Activated B cell treated with CpG ODN at 0.5 μM for 24 hours (primary cell): Measurements from ENCODE around the gene SMIM38. TPM values are rescaled to one million over a fixed set of nuclear protein-coding genes. Genes with fewer than 3 reads are reported as not detected.

ENCODE experiments used
- ATAC-seq: fragments of 200-7000 bp; cut with Tn5 transposase; one replicate; pipeline ENCODE4 v1.10.0; 2021; ENCODE audit warnings: low read depth, mild to moderate bottlenecking, moderate library complexity
- CTCF ChIA-PET: fragments of 350-600 bp; sonication (Branson Sonifier 250); formaldehyde crosslinking; loops from one replicate; lab custom pipeline; 2021; ENCODE audit warnings: antibody characterized with exemption; lab: Charles Lee
- POLR2A ChIA-PET: fragments of 350-600 bp; sonication (Branson Sonifier 250); formaldehyde crosslinking; loops from one replicate; lab custom pipeline; 2021; ENCODE audit warnings: antibody characterized with exemption; lab: Charles Lee
- DNase-seq: peaks from one replicate; pipeline ENCODE4 v3.0.0; 2022
- H3K27ac Mint-ChIP-seq: one replicate; pipeline ENCODE4 v1.8.0; 2020; ENCODE audit warnings: mixed read lengths
- H3K27me3 Mint-ChIP-seq: one replicate; pipeline ENCODE4 v1.8.0; 2021; ENCODE audit warnings: mixed read lengths
- H3K36me3 Mint-ChIP-seq: one replicate; pipeline ENCODE4 v1.8.0; 2021; ENCODE audit warnings: low read depth, mixed read lengths
- H3K4me1 Mint-ChIP-seq: one replicate; pipeline ENCODE4 v1.8.0; 2021; ENCODE audit warnings: mixed read lengths
- H3K4me3 Mint-ChIP-seq: one replicate; pipeline ENCODE4 v1.8.0; 2020; ENCODE audit warnings: mild to moderate bottlenecking, mixed read lengths
- H3K9me3 Mint-ChIP-seq: one replicate; pipeline ENCODE4 v1.8.0; 2020; ENCODE audit warnings: mixed read lengths
- intact Hi-C: fragments of 100-400 bp; cut with micrococcal nuclease; formaldehyde crosslinking; loops from one replicate; pipeline ENCODE4 v1.15.1; 2024
- total RNA-seq: library from RNA; stranded (reverse); gene quantifications from 2 replicates; pipeline ENCODE4 v1.2.3, GENCODE V29; 2022
- TF ChIP-seq, protein P1 (sequence below): fragments of 200-600 bp; IDR thresholded peaks from one replicate; pipeline ENCODE4 v1.8.0; 2022; ENCODE audit warnings: antibody characterized with exemption, mild to moderate bottlenecking

The SMIM38 gene
- total RNA-seq, 1 donor from 2014 or later, result 2.7 TPM

DNA sequence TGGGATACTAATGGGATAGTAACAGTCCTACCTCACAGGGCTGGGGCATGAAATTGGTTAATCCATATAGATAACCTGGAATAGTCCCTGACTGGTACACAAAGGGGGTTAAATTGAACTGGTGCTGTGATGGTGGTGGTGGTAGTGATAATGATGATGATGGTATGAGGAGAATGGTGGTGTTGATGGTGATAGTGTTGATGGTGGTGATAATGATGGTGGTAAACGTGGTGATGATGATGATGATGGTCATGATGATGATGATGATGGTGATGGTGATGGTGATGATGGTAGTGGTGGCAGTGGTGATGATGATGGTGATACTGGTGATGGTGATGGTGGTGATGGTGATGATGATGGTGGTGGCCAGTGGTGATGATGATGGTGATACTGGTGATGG is 38.7 kb downstream of the SMIM38 start:
- no peak overlapping the region for H3K4me3 Mint-ChIP-seq
- H3K36me3 Mint-ChIP-seq, result no peaks in the 10 kb centered on the region
- no peaks in the 10 kb centered on the region for H3K4me1 Mint-ChIP-seq
- no peak overlapping the region for H3K27ac Mint-ChIP-seq
- ATAC-seq (no peak), DNase-seq (no peak)
- H3K27me3 Mint-ChIP-seq, result peaks cover 2% of the 10 kb centered on the region
- TF ChIP-seq, protein P1, sequence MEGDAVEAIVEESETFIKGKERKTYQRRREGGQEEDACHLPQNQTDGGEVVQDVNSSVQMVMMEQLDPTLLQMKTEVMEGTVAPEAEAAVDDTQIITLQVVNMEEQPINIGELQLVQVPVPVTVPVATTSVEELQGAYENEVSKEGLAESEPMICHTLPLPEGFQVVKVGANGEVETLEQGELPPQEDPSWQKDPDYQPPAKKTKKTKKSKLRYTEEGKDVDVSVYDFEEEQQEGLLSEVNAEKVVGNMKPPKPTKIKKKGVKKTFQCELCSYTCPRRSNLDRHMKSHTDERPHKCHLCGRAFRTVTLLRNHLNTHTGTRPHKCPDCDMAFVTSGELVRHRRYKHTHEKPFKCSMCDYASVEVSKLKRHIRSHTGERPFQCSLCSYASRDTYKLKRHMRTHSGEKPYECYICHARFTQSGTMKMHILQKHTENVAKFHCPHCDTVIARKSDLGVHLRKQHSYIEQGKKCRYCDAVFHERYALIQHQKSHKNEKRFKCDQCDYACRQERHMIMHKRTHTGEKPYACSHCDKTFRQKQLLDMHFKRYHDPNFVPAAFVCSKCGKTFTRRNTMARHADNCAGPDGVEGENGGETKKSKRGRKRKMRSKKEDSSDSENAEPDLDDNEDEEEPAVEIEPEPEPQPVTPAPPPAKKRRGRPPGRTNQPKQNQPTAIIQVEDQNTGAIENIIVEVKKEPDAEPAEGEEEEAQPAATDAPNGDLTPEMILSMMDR, result no peak
- intact Hi-C loops, result no loop called here
- ChIA-PET POLR2A (no interaction called here), CTCF (no interaction called here)
- H3K9me3 Mint-ChIP-seq, result peaks cover 5% of the 10 kb centered on the region

DNA sequence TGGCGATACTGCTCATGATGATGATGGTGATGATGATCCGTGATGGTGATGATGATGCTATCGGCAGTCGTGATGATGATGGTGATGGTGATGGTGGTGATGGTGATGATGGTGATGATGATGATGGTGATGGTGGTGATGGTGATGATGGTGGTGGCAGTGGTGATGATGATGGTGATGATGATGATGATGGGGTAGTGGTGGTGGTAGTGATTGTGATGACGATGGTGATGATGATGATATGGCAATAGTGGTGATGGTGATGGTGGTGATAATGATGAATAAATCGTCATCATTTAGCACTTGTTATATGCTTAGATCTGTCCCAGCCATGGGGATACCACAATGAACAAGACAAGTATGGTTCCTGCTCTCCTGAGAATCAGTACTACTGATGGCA is 39.2 kb downstream of the SMIM38 start:
- H3K4me1 Mint-ChIP-seq, result no peaks in the 10 kb centered on the region
- H3K27me3 Mint-ChIP-seq, result peaks cover 2% of the 10 kb centered on the region
- no peak overlapping the region for H3K4me3 Mint-ChIP-seq
- no peak overlapping the region for H3K27ac Mint-ChIP-seq
- H3K36me3 Mint-ChIP-seq, result no peaks in the 10 kb centered on the region
- ATAC-seq (no peak), DNase-seq (no peak)
- intact Hi-C loops, result no loop called here
- POLR2A ChIA-PET, result no interaction called here
- CTCF ChIA-PET, result no interaction called here
- TF ChIP-seq, protein P1, result no peak
- H3K9me3 Mint-ChIP-seq, result peaks cover 5% of the 10 kb centered on the region

DNA sequence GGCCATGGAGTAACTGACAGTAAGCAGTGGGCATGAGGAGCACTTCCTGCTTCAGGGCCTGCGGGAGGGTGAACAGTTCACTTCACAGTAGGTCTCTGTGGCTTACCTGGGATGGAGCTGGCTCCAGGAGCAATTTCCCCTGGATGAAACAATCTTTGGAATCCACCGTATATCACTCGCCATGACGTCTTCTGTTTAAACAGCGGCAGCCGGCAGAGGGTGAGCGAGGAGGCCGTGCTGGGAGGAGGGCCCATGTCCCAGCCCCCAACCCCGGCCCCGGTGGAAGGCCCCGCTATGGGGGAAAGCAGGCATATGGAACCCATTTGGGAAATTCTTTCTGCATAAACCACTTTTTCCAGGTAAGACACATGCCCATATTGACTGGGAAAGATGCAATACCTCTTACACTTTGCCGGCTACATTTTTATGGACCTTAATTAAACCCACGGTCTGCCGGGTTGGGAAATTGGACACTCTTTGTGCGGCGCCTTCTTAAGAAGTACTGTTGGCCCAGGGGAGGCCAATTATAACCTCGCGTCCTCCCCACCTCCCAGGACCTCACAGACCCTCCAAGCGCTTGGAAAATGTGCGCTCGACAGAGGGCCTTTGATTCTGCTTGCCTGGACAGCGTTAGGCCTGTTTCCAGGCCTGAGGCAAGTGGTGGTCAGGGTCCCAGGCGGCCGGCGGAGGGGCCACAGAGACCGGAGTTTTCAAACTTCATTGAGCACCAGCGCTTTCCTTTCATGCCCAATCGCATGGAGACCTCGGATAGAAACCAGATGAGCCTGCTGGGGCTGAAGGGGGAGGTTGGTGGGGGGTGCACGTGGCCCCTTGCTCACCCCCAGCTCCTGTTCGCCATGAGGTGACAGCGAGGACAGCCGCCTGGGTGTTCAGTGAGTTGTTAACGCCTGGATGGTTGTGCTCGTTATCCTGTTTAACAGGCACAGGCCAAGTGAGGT is 40.4 kb downstream of the SMIM38 start:
- Mint-ChIP-seq H3K27me3 (peaks cover 5% of the 10 kb centered on the region), H3K27ac (no peak overlapping the region), H3K36me3 (no peaks in the 10 kb centered on the region), H3K4me1 (no peaks in the 10 kb centered on the region), H3K9me3 (peaks cover 5% of the 10 kb centered on the region), H3K4me3 (no peak overlapping the region)
- no peak for ATAC-seq
- POLR2A ChIA-PET, result no interaction called here
- TF ChIP-seq, protein P1, result no peak
- no peak for DNase-seq
- CTCF ChIA-PET, result no interaction called here
- intact Hi-C loops, result no loop called here

GRCh38 chr11:69196783-69197169 is 41.0 kb downstream of the SMIM38 start:
- ATAC-seq (no peak), DNase-seq (no peak)
- POLR2A ChIA-PET, result no interaction called here
- intact Hi-C loops, result no loop called here
- Mint-ChIP-seq H3K4me3 (no peak overlapping the region), H3K27me3 (peaks cover 5% of the 10 kb centered on the region), H3K4me1 (no peaks in the 10 kb centered on the region), H3K36me3 (no peaks in the 10 kb centered on the region), H3K9me3 (peaks cover 5% of the 10 kb centered on the region), H3K27ac (no peak overlapping the region)
- CTCF ChIA-PET, result no interaction called here
- TF ChIP-seq, protein P1, result no peak

- Mint-ChIP-seq H3K9me3 (peaks cover 5% of the 10 kb centered on the region), H3K27ac (no peak overlapping the region), H3K27me3 (peaks cover 3% of the 10 kb centered on the region), H3K4me1 (no peaks in the 10 kb centered on the region), H3K36me3 (no peaks in the 10 kb centered on the region), H3K4me3 (no peak overlapping the region)
- DNase-seq (no peak), ATAC-seq (no peak)
- ChIA-PET CTCF (no interaction called here), POLR2A (no interaction called here)
- TF ChIP-seq, protein P1, result no peak
- intact Hi-C loops, result no loop called here
Measured at GRCh38 chr11:69198891-69199582, 43.3 kb downstream of the SMIM38 start.
